ENCODE data around the gene NOA1. TPM values are rescaled to one million over a fixed set of nuclear protein-coding genes. Genes with fewer than 3 reads are reported as not detected.

NOA1 gene
- total RNA-seq, 2 experiments from 2014 or later: 20.2 to 28.1 TPM

GRCh38 chr4:56972389-56972788 lies 5.0 kb downstream of the NOA1 start:
- H3K9me3 ChIP-seq (ENCODE audit: low read length): peaks cover 19% of the 10 kb centered on the region
- POLR2A ChIA-PET: interaction anchor here (8.5 kb wide), 1 partner anchor 8 kb away, joined by 53 read pairs; no protein-coding TSS in a partner anchor
- no TSS peak for BruUV-seq (replicated peaks)
- no peak for DNase-seq (ENCODE audit: low spot score)
- intact Hi-C loops (cut with micrococcal nuclease; ENCODE audit: unreplicated experiment): loop anchor here (10.0 kb wide), 2 partner anchors 588 to 928 kb away; partner anchors contain the start of gene AASDH
- no peak overlapping the region for H3K27ac ChIP-seq (ENCODE audit: low read depth, low read length, poor library complexity, severe bottlenecking)
- H3K9me2 ChIP-seq (ENCODE audit: insufficient read depth, low read length): no peaks in the 10 kb centered on the region
- TF ChIP-seq EZH2phosphoT487 (IDR thresholded peaks at IDR 0.05; ENCODE audit: borderline replicate concordance, low read depth, low read length) (no peak), CTCF (conservative IDR thresholded peaks at IDR 0.05; ENCODE audit: low read length) (no peak)
- H2AFZ ChIP-seq (ENCODE audit: low read length): no peak overlapping the region
- no peak overlapping the region for H3K4me2 ChIP-seq (ENCODE audit: low read length)
- peaks cover 9% of the 10 kb centered on the region for H3K4me1 ChIP-seq (ENCODE audit: insufficient read depth, low read length, poor library complexity, severe bottlenecking)
- CTCF ChIA-PET (ENCODE audit: unreplicated experiment): no interaction called here
- peaks cover 90% of the 10 kb centered on the region for H3K36me3 ChIP-seq (ENCODE audit: insufficient read depth, low read length)
- peaks cover 11% of the 10 kb centered on the region; the same call in 1 of the 2 replicates for H4K20me1 ChIP-seq (ENCODE audit: insufficient read depth, low read length)
- H3K79me2 ChIP-seq (ENCODE audit: insufficient read depth, low read depth, low read length): peaks cover 51% of the 10 kb centered on the region
- no peak overlapping the region for H3K4me3 ChIP-seq (ENCODE audit: low read depth, low read length, poor library complexity, severe bottlenecking)

GRCh38 chr4:56971383-56971782 lies 6.0 kb downstream of the NOA1 start:
- CTCF ChIA-PET (ENCODE audit: unreplicated experiment): no interaction called here

More at GRCh38 chr4:56971383-56971782, 6.0 kb downstream of the NOA1 start:
- Histone ChIP-seq H3K9me3 (ENCODE audit: low read length) (peaks cover 19% of the 10 kb centered on the region), H4K20me1 (ENCODE audit: insufficient read depth, low read length) (peaks cover 7% of the 10 kb centered on the region; the same call in 1 of the 2 replicates), H3K4me3 (ENCODE audit: low read depth, low read length, poor library complexity, severe bottlenecking) (no peak overlapping the region), H3K27ac (ENCODE audit: low read depth, low read length, poor library complexity, severe bottlenecking) (no peak overlapping the region), H2AFZ (ENCODE audit: low read length) (no peak overlapping the region), H3K9me2 (ENCODE audit: insufficient read depth, low read length) (no peaks in the 10 kb centered on the region), H3K36me3 (ENCODE audit: insufficient read depth, low read length) (peaks cover 97% of the 10 kb centered on the region), H3K79me2 (ENCODE audit: insufficient read depth, low read depth, low read length) (peaks cover 41% of the 10 kb centered on the region), H3K4me2 (ENCODE audit: low read length) (no peak overlapping the region), H3K4me1 (ENCODE audit: insufficient read depth, low read length, poor library complexity, severe bottlenecking) (peaks cover 9% of the 10 kb centered on the region)
- intact Hi-C loops (cut with micrococcal nuclease; ENCODE audit: unreplicated experiment): loop anchor here (10.0 kb wide), 2 partner anchors 587 to 927 kb away; partner anchors contain the start of gene AASDH
- POLR2A ChIA-PET: interaction anchor here (0.6 to 0.7 kb wide), 4 partner anchors 9 to 79 kb away, joined by 3 to 5 read pairs (median 3); no protein-coding TSS in a partner anchor
- BruUV-seq (replicated peaks): no TSS peak
- no peak for DNase-seq (ENCODE audit: low spot score)
- no peak for TF ChIP-seq CTCF (conservative IDR thresholded peaks at IDR 0.05; ENCODE audit: low read length)
- no peak for TF ChIP-seq EZH2phosphoT487 (IDR thresholded peaks at IDR 0.05; ENCODE audit: borderline replicate concordance, low read depth, low read length)

Data from OCI-LY7 (cell line).